HEK293T (cell line): ENCODE measurements around the gene BCAP29.

ENCODE experiments used
- ARNT ChIP-seq: fragments of 450-650 bp; IDR thresholded peaks from 2 replicates; pipeline ENCODE4 v1.6.1; 2017; ENCODE audit warnings: mild to moderate bottlenecking
- BHLHE40 ChIP-seq: fragments of 450-650 bp; IDR thresholded peaks from 2 replicates; pipeline ENCODE4 v1.6.1; 2016; ENCODE audit warnings: mild to moderate bottlenecking, moderate library complexity, borderline replicate concordance
- FOXM1 ChIP-seq: fragments of 450-650 bp; IDR thresholded peaks from 2 replicates; pipeline ENCODE4 v1.6.1; 2017; ENCODE audit warnings: mild to moderate bottlenecking, borderline replicate concordance

GRCh38 chr7:107600816-107601215, 20.8 kb downstream of the BCAP29 start:
- no peak for TF ChIP-seq ARNT
- TF ChIP-seq FOXM1, result no peak
- TF ChIP-seq BHLHE40, result no peak
